ENCODE measurements around the gene MAGI2.
"Not testable (repeated sequence)": the region's sequence is repeated elsewhere in the genome, so short reads cannot be mapped to it uniquely, and the experiment has no call there.

MAGI2 gene

GRCh38 chr7:78562191-78562590 lies 891.3 kb downstream of the MAGI2 start:
- no peak for DNase-seq (ENCODE audit: low read depth in 2 of 2)

DNA sequence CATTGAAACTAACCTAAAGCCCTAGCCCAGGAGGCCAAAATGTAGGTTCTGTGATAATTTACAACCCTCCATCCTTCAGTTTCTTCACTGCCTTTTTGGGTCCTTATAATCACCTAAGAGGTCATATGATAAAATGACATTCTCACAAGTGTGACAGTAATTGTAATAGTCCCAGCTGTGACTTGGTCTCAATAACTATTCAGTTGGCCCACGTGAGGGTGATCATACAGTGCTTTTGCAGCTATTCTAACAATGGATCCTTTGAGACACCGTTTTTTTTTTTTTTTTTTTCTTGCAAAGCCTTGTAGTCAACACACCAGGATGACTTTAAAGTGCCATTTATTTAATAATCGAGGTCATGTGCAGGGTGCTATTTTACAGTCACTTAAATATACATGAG lies 894.9 kb downstream of the MAGI2 start:
- no peak for DNase-seq (ENCODE audit: low read depth in 2 of 2)

DNA sequence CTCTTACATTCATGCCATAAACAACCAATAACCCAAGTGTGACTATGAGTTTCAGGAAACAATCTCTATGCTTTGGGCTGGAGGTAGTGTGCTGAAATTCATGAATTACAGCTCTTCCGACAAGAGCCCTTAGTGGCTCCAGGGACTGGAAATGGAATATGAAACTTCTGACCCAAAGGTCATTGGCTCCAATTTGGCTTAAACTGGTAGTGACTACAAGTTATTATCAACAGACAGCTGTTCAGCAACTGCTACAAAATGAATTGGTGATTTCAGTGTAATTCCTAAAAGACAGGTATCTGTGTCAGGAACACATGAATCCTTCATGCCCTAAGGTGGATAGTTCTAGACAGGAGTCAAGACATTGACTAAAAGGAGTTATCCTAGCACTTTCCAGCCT lies 909.5 kb downstream of the MAGI2 start:
- no peak for DNase-seq (ENCODE audit: low read depth in 2 of 2)

DNA sequence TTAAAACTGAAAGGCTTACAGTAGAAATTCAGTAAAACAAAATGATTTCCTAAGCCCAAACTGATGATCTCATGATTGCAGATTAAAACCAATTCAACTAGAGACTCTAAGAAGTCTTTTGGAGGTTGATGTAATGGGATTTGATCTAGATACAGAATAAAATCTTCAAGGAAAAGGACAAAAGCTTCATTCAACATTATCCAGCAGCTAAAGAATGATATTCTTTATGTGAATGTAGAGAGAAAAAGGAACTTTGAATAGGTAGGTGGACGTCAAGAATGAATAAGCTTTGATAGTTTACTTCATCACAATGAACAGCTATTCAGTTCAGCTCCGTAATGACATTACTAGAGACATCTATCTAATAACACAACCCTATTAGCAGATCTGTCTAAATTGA lies 910.5 kb downstream of the MAGI2 start:
- DNase-seq (ENCODE audit: low read depth in 2 of 2) = no peak

GRCh38 chr7:78542541-78542940 lies 910.9 kb downstream of the MAGI2 start:
- no peak for DNase-seq (ENCODE audit: low read depth in 2 of 2)

GRCh38 chr7:78539825-78540224 lies 913.6 kb downstream of the MAGI2 start:
- DNase-seq (ENCODE audit: low read depth in 2 of 2) = no peak

- DNase-seq (ENCODE audit: low read depth in 2 of 2) = no peak
These were observed 917.8 kb downstream of the MAGI2 start for GRCh38 chr7:78535655-78536054.

DNA sequence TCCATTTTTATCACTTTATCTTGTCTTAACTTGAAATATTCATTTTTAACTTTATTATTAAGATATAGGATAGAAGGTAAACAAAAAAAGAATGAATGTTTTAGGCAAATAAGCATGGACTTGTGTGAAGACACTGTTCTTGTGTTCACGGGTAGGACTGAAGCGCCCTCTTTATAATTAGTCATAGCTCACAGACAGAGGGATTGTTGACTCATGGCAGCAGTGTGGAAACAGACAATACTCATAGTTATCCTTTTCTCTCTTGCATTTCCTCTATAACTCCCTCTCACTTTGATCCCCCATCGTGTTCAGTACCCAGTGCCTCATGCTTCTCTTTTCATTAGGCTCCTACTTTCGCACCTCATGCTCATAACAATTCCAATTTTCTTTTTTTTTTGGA lies 923.1 kb downstream of the MAGI2 start:
- DNase-seq (ENCODE audit: low read depth in 2 of 2) = peak; percentile 3 to 15

- DNase-seq (ENCODE audit: low read depth in 2 of 2) = peak; percentile 8 to 10
These were observed 924.1 kb downstream of the MAGI2 start for GRCh38 chr7:78529392-78529791.

- DNase-seq (ENCODE audit: low read depth in 2 of 2) = no peak
These were observed 924.5 kb downstream of the MAGI2 start for GRCh38 chr7:78528964-78529363.

GRCh38 chr7:78523930-78524329 lies 929.5 kb downstream of the MAGI2 start:
- no peak for DNase-seq (ENCODE audit: low read depth in 2 of 2)

GRCh38 chr7:78521961-78522360 lies 931.5 kb downstream of the MAGI2 start:
- DNase-seq (ENCODE audit: low read depth in 2 of 2) = no peak

DNA sequence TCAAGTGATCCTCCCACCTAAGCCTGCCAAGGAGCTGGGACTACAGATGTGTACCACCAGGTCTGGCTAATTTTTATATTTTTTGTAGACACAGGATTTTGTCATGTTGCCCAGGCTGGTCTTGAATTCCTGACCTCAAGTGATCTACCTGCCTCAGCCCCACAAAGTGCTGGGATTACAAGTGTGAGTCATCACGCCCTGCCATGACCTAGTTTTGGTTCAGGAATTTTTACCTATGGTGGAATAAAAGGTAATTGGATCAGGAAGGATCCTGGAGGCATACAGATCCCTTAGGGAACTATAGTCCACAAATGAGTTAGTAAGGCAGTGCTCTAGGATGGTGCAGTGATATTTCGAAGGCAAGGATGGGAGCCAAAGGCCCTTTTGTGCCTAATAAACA lies 937.0 kb downstream of the MAGI2 start:
- DNase-seq (ENCODE audit: low read depth in 2 of 2) = no peak

DNA sequence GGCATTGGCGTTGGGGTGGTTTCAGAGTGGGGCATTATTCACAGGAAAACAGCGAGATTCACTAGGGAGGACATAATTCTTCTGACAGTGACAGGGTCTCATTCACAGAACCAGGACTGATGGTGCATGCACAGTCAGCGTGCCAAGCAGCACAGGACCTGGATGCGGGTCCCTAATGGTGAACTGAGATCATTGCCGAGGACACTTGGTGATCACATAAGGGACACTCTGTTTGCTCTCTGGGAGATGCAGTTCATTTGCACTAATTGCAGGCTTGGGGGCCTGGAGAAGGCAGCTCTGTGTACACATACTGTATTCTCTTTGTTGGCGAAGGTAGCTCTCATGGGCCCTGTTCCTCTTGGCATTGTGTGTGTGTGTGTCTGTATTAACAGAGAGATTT lies 938.8 kb downstream of the MAGI2 start:
- DNase-seq (ENCODE audit: low read depth in 2 of 2) = no peak

DNA sequence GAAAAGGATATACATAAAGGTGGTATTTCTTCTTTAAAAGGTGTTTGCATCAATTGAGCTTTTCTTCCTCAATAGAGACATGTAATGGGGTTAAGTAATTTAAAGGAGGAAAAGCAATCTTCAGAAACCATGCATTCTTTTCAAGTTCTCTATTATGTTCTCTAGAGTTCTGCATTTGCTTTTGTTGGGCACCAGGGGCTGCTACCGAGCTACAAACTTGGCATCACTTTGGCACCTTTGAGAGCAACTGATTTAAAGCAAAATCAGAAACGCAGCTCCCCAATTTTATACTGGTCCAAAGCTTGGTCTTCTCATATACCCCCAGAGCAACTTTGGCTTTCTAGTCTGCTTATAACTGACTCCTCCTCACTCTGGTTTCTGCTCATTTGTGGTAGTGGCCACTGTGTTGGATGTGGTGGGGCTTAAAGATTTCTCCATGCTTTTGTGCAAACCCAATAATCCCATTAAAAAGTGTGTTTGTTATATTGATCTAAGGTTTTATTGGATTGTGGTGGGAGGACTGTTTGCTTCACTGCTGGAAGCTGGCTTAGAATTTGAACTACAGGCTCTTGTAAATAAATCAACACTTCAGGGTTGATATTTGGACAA lies 942.8 kb downstream of the MAGI2 start:
- DNase-seq (ENCODE audit: low read depth in 2 of 2) = peak in 1 of 2 experiments; percentile 23

DNA sequence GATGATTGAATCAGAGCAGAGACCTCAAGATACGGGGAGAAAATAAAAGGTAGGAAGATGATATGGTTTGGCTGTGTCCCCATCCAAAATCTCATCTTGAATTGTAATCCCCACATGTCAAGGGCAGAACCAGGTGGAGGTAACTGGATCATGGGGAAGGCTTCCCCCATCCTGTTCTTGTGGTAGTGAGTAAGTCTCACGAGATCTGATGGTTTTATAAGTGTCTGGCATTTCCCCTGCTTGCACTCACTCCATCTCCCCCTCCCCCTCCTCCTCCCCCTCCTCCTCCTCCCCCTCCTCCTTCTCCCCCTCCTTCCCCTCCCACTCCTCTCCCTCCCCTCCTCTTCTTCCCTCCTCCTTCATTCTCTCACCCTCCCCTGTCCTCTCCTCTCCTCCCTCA lies 950.2 kb downstream of the MAGI2 start:
- not testable (repeated sequence) for DNase-seq (ENCODE audit: low read depth in 2 of 2)

DNA sequence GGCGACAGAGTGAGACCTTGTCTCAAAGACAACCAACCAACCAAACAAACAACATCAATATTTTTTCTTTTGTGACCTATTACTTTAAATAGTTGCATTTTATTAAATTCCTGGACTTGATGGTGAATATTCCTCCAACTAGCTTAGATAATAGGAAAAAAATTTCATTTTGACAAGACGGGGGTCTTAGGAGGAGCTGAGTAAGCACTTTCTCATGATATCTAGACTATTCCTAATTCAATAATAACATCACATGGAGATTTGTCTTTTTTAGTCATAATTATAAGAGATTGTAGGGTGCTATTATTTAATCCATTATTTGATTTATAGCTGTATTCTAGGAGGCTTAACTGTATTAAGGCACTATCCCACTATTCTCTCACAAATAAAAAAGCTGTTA lies 952.4 kb downstream of the MAGI2 start:
- DNase-seq (ENCODE audit: low read depth in 2 of 2) = no peak

- DNase-seq (ENCODE audit: low read depth in 2 of 2) = peak; percentile 28 to 29
These were observed 953.5 kb downstream of the MAGI2 start for GRCh38 chr7:78499971-78500370.

- peak in 1 of 2 experiments; percentile 6 for DNase-seq (ENCODE audit: low read depth in 2 of 2)
These were observed 954.2 kb downstream of the MAGI2 start for GRCh38 chr7:78499283-78499682.

DNA sequence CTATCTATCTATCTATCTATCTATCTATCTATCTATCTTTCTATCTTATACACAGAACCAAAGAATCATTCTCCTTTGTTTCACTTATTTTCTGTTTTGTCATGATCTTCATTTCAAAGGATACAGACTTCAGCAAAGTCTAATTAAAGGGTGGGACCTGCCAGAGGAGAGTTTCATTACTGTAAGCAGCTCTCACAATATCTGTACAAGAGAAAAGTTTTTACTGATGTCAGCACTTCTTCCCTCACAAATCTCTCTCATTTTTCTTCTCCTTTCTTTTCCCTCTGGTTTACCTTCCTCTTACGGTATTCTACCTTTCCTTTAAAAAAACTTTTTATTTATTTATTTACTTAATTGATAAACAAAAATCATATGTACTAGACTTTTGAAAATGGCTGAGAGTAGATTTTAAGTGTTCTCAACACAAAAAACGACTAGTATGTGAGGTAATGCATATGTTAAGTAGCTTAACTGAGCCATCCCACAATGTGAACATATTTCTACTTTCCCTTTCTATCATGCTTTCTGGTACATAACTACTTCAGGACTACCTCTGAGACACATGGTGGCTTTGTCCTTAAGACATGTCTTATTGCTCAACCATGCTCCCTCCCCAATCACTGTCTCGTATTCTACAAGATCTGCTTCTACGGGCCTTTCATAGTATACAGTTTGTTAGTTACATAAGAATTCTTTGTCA lies 955.6 kb downstream of the MAGI2 start:
- DNase-seq (ENCODE audit: low read depth in 2 of 2) = no peak

DNA sequence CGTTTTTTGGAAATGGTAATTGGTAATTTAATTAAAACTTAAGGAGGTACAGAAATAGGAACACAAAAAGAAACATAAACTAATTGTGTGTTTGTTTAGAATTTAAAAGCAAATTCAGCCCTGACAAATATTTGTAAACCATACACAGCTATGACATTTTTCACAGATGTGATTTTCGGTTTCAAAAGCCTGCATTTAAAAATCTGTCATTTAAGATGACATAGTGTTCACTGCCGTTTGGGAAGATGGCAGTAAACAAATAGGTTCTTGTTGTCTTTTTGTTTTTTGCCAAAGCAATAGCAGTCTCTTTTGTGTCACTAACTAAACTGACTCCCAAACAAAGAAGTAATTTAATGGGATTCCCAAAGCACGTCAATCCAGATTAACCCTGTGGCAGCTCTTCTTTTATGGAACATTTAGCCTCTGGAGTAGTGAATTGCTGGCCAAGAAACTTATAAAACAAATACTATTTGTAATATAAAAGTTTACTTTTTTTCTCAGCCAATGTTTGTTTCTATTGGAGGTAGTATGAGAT lies 957.3 kb downstream of the MAGI2 start:
- no peak for DNase-seq (ENCODE audit: low read depth in 2 of 2)

DNA sequence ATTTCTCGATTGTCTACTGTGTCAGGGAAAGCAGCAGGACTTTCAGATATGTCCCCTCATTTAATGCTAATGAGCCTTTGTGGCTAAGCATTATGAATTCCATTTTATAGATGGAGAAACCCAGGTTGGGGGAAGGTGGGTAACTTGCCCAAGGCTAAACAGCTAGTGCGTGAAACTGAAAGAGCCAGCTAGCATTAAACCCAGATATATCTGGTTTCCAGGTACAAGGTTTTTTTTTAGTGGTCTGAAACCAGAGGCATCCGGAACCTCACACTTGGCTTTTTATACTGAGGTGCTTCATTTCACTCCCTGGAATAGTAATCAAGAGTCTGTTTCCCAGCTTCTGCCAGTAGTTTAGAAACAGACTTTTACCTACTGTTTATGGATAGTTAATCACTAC lies 960.1 kb downstream of the MAGI2 start:
- DNase-seq (ENCODE audit: low read depth in 2 of 2) = no peak

DNA sequence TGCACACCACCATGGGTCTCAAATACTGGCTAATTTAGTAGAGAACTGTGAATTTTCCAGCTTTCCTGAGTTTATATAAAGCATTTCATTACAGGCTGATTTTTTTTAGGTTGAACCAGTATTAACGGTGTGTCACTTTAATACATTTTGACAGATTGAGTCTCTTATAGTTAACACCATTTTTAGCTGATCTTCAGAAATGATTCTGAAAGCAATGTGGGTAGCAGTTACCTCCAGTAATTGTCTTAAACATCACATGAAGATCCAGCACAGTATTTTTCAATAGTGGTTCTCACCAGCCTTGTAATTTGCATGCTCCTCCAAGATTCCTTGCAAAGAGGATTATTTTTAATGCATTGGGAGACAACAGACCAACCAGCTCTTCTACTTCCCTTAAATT lies 961.3 kb downstream of the MAGI2 start:
- DNase-seq (ENCODE audit: low read depth in 2 of 2) = no peak

DNA sequence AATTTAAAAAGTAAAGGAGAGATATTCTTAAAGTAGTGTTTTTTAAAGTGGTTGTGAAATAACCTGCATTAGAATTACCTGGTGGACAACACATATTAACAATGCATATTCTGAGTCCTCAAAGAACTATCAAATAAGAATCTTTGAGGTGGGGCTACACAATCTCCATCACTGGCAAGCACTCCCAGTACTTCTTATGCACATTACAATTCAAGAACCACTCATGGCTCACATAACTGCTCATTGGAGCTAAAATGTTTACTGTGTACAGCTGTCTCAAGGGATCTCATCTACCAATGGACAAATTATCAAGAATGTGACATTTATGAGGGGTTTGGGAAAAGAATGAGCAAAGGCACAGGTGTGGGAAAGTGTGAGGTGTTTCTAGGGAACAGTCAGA lies 962.9 kb downstream of the MAGI2 start:
- no peak for DNase-seq (ENCODE audit: low read depth in 2 of 2)

All from fibroblast of skin of left biceps (primary cell).